ENCODE results near the gene HOXC4.
A peak's percentile ranks its signal among the peaks of the same experiment; 100 is the strongest.
"Not testable (repeated sequence)": the region's sequence is repeated elsewhere in the genome, so short reads cannot be mapped to it uniquely, and the experiment has no call there.

Gene HOXC4

GRCh38 chr12:54058128-54058768, 4.6 kb downstream of the HOXC4 start:
- no peak for DNase-seq

- no peak for DNase-seq
Observed at GRCh38 chr12:54059668-54060067, 6.0 kb downstream of the HOXC4 start.

GRCh38 chr12:54060174-54060974, 6.7 kb downstream of the HOXC4 start:
- DNase-seq: no peak

- DNase-seq: no peak
Observed at GRCh38 chr12:54060975-54061778, 7.5 kb downstream of the HOXC4 start.

GRCh38 chr12:54065677-54066076, 12.0 kb downstream of the HOXC4 start:
- no peak for DNase-seq

- no peak for DNase-seq
Observed at GRCh38 chr12:54066408-54066807, 12.8 kb downstream of the HOXC4 start.

GRCh38 chr12:54068418-54069070, 14.9 kb downstream of the HOXC4 start:
- no peak for DNase-seq

GRCh38 chr12:54071942-54072341, 18.3 kb downstream of the HOXC4 start:
- DNase-seq: no peak

GRCh38 chr12:54074308-54074707, 20.7 kb downstream of the HOXC4 start:
- no peak for DNase-seq

GRCh38 chr12:54075409-54075808, 21.8 kb downstream of the HOXC4 start:
- no peak for DNase-seq

- no peak for DNase-seq
Observed at GRCh38 chr12:54075974-54076373, 22.3 kb downstream of the HOXC4 start.

GRCh38 chr12:54077843-54078242, 24.2 kb downstream of the HOXC4 start:
- DNase-seq: not testable (repeated sequence)

GRCh38 chr12:54079115-54079514, 25.5 kb downstream of the HOXC4 start:
- not testable (repeated sequence) for DNase-seq

- DNase-seq: not testable (repeated sequence)
Observed at GRCh38 chr12:54080008-54080924, 26.6 kb downstream of the HOXC4 start.

GRCh38 chr12:54081053-54081514, 27.4 kb downstream of the HOXC4 start:
- not testable (repeated sequence) for DNase-seq

- not testable (repeated sequence) for DNase-seq
Observed at GRCh38 chr12:54081581-54082396, 28.2 kb downstream of the HOXC4 start.

- DNase-seq: peak in 1 of 2 donors; percentile 4
Observed at GRCh38 chr12:54082397-54082892, 28.8 kb downstream of the HOXC4 start.

- DNase-seq: not testable (repeated sequence)
Observed at GRCh38 chr12:54088011-54088410, 34.4 kb downstream of the HOXC4 start.

GRCh38 chr12:54089465-54089864, 35.8 kb downstream of the HOXC4 start:
- not testable (repeated sequence) for DNase-seq

GRCh38 chr12:54090312-54090711, 36.7 kb downstream of the HOXC4 start:
- not testable (repeated sequence) for DNase-seq
